Head of caudate nucleus (tissue), 42 donors: ENCODE results near the gene CYREN.
"Not testable (repeated sequence)": the region's sequence is repeated elsewhere in the genome, so short reads cannot be mapped to it uniquely, and the experiment has no call there.

Experiments
- DNase-seq, 42 donors: peaks; one replicate each; pipeline versions ENCODE4 v3.0.0 to v3.0.0-alpha.2; 2020 to 2021; ENCODE audit warnings: mixed read lengths in 7 of 42
- intact Hi-C: fragments of 100-400 bp; cut with DNase I; formaldehyde crosslinking; loops from one replicate; pipeline ENCODE4 v1.15.0; 2022

Gene CYREN, protein sequence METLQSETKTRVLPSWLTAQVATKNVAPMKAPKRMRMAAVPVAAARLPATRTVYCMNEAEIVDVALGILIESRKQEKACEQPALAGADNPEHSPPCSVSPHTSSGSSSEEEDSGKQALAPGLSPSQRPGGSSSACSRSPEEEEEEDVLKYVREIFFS

DNA sequence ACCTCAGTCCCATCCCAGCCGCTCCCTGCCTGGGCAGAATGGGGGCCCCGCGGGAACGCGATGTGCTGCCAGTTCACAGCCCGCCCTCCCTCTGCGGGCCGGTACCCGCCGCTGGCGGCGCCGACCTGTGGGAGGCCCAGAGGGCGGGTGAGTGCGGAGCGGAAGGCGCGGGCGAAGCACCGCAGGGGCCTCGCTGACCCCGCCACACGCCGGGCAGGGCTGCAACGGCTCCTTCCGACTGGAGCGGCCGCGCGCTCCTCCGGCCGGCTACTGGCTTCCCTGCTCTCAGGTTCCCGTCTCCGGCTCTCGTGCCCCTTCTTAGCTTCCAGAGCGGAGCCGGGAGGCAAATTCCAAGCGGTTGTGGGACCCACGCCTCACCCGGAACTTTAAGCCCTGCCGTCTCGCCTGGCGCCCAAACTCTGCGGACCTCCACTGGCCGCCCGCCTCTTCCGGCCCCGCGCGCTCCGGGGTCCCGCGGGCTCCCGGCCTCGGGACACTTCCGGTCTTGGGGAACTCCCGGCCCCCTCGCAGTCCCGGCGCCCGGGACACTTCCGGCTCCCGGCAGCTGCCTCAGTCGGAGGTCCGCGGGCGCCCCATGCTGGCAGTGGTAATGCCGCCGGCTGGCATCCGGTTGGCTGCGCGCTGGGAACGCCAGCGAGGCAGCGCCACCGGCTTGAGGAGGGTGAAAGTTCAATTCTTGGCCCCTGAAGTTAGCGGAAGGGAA lies at the start of gene CYREN:
TSS of gene CYREN (minus strand) at position 434 of the 724 bp plus-strand sequence. CDS start 1,785 bp downstream, outside the sequence.
- intact Hi-C loops = loop anchor here (2.0 to 10.0 kb wide), 2 partner anchors 184 to 486 kb away; partner anchors contain the start of gene AGBL3
- DNase-seq = peak; percentile 85 to 98 (median 95)

DNA sequence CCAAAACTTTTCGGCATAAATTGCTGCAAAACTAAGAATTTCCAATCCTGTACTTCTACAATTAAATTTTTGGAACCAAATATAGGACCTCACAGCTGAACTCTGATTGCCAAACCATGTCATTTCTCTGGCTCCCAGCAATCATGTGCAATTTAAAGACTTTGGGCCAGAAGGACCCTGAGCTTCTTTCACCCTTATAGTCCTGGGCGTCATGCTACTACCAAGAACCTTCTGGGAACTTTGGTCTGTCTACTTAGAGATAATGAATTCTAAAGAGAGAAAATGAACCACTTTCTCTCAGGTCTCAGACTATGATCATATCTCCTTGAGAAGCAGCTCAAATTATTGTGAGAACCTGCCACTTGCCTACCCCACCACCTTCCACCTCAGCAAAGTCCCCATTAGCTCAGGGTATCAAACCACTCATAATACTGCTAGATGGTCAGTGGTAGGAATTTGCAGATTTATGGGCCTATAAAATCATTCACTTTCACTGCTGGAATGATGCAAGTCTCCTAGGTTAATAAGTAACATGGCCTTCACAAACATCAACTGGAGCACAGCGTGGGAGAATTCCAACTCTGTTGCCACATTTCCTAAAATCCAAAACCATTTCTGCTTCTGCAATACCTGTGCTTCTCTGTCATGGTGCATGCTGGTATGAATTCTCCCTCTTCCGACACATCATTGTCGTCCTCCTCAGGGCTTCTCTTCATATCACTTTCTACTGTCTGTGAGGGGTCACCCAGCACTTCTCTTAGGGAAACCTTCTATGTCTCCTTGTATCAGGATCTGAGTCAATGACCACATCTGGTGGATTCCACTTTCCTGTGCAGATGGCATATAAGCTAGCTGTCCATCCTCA lies 47.4 kb upstream of the CYREN start:
- intact Hi-C loops = no loop called here
- DNase-seq = no peak

DNA sequence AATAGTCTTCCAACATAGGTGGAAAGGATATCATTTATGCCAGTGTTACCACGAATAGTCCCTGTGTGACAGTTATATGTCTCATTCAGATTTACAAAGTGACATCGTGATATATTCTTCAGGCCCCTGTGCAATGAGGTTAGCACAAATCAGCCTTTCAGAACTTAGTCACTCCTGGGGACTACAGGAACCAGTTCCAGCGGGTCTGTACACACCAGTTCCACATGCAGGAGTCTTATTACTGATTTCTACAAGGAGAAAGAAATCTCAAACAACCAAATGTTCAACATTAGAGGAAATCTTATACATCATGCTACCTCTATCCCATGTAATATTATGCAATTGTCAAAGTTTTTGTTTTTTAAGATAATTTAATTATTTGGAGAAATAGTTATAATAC lies 45.2 kb upstream of the CYREN start:
- no peak for DNase-seq
- intact Hi-C loops = no loop called here

DNA sequence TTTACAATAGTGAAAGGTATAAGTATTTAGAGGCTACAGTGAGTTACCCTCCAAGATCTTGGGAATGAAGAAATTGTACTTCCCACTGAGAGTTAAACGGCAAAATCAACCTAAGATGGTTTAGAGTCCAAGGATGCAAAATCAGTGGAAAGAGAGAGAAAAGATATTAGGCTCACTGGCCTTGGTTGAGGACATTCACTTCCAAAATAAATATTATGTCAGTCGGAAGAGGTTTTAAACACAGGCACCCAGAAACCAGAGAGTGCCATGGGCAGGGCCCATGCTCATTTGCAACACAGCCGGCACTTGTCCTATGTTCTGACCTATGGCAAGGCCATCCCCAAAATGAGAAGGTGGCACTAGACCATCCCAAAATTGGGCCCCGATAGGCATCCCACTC lies 44.7 kb upstream of the CYREN start:
- intact Hi-C loops = no loop called here
- no peak for DNase-seq

DNA sequence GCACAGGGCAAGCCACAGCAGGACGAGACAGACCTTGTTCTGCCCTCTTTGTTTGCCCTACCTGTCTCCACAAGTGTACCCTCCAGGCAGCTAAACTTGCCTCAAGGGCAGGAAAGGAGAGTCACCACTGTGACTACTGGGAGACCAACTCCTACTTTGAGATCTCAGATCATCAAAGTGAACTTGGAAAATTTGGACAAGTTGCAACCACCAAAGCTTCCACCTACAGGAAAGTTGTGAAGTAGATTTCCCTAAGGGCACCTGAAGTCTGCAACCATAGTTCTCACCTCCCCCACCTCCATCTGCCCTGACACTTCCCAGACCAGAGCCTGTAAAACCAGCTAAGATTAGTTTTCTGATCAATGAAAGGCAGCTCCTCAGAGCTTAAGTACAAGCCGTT lies 43.3 kb upstream of the CYREN start:
- no peak for DNase-seq
- intact Hi-C loops = no loop called here

DNA sequence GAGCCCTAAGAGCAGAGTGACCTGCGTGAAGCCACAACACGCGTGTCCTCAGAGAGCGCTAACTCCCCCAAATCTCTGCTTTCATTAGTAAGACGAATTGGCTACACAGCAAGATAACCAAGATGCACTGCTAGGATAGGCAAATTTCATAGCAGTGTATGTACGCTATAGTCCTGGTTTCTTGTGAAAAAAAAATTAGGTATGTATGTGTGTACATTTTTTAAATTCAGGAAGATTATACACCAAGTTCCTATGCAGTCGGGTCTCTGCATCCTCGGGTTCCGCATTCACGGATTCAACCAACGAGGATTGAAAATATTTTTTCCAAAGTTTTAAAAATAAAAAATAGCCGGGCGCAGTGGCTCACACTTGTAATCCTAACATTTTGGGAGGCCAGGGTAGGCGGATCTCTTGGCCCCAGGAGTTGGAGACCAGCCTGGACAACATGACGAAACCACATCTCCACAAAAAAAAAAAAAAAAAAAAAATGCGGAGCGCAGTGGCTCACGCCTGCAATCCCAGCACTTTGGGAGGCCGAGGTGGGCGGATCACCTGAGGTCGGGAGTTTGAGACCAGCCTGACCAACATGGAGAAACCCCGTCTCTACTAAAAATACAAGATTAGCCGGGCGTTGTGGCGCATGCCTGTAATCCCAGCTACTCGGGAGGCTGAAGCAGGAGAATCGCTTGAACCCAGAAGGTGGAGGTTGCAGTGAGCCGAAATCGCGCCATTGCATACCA lies 41.6 kb upstream of the CYREN start:
- DNase-seq, intact Hi-C loops: not testable (repeated sequence)

DNA sequence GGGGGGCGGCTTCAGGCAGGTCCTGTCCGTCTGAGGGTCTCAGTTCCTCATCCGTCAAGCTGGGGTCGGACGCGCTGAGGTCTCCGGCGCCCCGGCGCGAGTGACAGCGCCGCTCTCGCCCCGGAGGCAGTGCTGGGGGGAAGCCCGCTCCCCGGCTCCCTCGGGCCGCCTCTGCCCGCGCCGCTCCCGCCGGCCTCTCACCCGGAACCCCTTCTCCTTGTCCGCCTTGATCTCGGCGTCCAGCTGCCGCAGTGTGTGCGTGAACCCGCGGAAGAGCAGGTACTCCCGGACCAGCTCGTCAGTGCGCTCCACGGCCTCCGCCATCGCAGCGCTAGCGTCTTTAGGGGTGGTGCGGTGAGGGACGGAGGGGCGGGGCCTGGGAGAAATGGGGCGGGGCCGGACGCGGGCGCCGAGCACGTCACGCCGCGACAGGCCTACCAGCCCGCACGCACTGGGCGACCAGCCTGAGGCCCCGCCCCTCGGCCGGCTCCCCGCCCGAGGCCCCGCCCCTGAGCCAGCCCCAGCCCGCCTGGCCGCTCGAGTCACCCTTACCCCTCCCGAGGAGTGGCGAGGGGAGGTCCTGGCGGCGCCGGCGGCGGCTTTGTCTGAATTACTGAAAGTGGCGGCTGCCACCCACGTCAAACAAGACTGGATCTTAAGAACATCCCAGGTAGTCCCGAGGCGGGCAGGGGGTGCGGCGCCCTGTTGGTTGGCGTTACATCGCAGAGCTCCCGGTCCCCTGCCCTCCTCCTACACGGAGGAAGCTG lies 40.9 kb upstream of the CYREN start, which contains the start of gene WDR91:
TSS of gene WDR91 (minus strand) at position 348 of the 767 bp plus-strand sequence. CDS start at position 324, 24 bp downstream.
- intact Hi-C loops = no loop called here

DNA sequence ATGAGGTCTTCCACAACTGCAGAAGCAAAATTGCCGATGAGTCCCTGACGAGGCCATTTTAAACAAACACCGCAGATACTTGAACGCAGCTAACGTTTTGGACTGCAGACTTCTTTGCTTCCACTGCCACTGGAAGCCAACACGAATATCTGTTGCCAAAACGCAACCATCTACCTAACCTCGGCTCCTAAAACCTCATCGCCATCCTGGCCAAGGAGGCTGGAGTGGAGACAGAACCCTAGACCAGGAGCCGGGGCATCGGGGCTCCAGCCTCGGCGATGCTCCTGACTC lies 40.3 kb upstream of the CYREN start:
- intact Hi-C loops = no loop called here
- DNase-seq = no peak

More for the DNA sequence above, 40.9 kb upstream of the CYREN start, which contains the start of gene WDR91:
- DNase-seq = peak; percentile 92 to 99 (median 97)

DNA sequence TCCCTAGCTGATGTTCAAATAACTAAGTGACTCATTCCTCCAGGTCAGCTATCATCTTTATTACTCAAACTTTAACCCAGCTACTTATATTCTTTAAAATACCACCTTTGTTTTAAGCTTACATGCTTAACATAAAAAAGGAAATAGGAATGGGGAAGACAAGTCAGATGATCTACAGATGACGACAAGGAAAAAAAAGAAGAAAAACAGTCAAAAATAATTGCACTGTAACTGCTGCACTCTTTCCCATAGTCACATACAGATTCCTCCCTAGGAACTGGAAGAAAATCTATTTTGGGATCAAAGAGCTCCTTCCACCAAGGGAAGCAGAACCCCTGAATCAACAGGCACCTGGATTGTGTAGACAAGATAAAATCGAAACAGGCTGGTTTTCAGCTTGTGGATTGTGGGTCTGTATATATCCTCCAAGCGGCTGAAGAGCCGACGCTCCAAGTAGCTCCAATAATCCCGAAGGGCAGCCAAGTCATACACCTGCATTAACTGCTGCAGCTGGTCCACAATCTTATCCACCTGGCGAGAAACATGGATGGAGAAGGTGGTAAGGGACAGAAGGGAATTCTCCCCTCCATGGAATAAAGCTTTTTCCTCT lies 38.8 kb upstream of the CYREN start:
- intact Hi-C loops = no loop called here
- no peak for DNase-seq

DNA sequence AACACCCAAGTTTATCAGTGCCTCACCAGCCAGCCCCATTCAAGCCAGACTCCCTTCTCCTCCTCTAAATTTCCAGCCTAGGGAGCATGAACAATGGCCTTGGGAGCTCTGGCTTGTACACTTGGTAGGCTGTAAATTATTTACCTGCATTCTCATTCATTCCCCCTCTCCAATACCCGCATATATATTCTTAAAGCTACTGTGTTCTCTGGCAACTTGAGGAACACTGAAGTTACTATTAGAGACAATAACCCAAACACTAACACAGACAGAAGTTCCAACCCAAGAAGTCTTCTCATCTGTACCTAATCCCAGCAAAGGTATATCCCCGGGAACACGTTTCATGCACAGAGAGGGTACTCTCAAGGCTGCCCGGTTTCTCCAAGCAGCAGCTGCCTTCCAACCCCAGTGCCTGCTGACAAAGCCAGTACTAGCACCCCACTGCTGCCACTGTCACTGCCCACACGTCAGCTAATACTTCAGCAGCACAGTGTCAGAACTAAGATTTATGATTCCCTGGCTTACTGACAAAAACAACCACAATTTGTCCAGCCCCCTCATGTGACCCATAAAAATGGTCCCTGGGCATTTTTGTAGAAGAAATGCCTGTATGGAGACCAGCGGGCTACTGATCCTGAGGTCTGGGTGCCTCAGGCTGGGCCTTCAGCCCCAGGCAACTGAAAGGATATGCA lies 37.7 kb upstream of the CYREN start:
- DNase-seq = peak in 2 of 42 donors; percentile 27 to 42
- intact Hi-C loops = no loop called here

DNA sequence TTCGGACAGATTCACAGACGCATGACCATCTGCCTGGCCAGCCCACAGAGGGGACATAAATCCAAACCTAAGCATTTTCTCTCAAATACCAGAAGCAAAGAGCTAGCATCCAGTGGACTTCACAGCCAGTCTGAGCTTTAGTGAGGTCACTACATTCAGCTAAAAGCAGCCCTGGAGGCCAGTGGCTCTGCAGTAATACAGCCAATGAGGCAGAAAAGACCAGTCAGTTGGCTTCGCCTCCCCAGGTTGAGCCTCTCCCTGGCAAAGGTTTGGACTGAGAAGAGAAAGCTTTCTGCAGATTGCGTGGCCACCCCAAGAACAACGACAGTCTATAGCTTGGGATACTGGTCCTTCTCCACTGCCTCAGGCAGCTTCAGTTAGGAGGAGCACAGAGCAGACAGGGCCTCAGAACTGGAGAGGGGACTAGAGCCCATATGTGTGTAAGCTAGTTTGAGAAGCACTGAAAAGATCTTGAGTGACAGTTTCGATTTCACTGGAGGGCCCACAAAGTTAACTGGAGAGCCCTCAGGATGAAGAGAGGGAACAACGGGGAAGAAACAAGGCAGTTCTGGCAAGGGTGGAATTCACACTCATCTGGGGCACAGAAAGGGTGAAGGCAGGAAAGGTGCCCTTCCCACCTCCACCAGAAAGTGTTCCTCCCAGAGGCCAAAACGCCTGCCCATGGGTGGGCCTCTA lies 37.0 kb upstream of the CYREN start:
- intact Hi-C loops = no loop called here
- no peak for DNase-seq

DNA sequence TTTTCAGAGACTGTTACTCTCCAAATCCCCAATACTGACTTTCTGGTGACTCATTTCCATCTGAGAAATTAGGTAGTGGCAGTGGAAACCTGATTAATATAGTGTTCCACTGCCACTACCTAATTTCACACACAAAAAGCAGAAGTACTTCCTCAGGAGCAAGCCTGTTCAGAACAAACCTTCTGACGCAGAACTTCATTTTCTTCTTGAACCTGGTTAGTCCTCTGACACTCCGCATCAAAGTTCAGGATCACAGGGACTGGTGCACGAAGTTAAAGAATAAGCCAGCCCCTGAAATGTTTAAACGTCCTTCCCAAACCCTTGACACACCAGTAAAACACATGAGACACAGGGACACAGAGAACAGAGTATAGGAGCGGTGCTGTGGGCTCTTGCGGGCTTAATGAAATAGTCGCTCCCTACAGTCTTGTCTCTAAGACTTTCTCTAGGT lies 36.5 kb upstream of the CYREN start:
- no peak for DNase-seq
- intact Hi-C loops = no loop called here

DNA sequence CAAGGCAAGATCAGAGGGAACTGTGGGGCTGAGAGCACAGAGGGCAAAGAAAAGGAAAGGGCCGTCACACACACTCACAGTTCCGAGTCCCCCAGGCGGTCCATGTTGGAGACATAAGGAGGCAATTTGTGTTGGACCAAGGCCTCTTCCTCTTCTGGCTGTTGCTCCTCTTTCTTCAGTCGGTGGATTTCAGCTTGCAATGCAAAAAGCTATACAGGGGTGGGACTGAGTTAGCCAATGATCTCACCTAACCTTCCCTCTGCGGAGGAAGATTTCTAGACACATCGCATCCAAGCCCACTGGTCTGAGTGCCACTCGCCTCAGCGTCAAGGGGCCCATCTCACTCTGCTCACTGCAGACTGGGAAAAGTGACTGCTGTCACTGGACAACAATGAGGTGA lies 35.3 kb upstream of the CYREN start:
- no peak for DNase-seq
- intact Hi-C loops = no loop called here

DNA sequence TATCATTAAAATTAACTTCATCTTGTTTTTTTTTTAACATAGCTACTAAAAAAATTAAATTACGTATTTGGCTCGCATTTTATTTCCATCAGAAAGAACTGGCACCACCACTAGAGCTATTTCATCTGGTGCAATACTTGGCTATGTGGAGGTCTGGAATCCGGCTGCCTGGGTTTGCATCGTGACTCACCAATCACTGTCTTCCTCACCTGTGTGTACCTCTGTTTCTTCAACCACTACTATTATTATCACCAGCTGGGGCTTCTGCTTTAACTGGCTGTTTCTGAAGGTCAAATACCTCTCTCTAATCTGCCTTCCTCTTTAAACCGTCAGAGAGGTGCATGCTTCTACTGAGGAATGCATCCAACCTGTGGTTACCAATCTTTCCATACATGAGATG lies 34.4 kb upstream of the CYREN start:
- no peak for DNase-seq
- intact Hi-C loops = no loop called here

DNA sequence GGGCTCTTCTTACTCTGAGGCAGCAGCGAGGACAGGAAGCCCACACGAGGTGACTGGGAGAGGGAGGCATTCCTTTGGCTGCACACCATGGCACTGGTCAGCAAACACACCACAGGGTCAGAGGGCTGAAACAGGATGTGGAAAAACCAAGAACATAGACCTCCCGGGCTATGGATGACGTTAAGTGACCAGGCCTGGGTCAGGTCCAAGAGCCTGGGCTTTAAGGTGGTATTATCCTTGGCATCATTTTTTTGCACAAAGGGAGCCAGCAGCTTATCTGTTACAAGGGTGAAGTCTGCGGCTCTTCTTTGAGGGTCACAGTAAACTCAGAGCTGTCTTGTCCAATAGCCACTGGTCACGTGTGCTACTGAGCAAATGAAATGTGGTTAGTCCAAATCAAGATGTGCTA lies 33.8 kb upstream of the CYREN start:
- DNase-seq = no peak
- intact Hi-C loops = no loop called here

DNA sequence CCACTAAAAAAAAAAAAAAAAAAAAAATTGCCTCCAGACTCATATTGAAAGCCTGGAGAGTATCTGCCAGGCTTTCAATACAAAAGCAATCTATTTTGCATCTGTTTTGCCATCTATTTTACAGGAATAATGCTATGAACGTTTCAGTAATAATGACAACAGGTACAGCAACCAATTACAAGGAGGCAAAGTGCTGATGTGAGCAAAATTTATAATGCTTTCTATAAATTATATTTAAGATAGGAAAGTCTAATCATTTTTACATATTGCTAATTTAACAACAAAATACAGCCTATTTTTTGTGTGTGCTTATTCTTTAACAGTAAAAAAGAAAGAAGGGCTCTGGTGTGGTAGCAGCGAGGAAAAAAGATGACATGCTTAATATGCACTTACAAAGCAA lies 30.8 kb upstream of the CYREN start:
- no peak for DNase-seq
- intact Hi-C loops = no loop called here

DNA sequence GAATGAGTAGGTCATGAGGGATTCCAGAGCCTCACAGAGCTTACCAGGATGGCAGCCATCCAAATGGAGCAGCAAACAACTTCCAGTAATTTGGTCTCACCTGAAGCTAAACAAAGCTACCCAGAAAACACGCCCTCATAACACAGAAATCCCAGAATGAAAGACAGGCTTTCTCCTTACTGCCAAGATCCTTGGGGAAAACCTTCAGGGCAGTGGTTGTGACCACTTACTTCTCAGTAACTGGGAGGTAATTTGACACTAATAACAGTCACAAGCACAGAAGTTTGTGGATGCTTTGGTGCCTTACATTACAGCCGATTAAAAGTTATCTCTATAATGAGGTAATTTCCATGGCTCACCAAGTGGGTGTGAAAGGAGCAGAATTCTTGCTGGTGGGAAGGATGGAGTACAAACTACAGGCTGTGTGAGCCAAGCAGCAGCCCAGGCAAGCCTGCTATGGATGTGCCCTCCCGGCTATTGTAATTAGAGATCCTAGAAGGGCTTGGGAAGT lies 30.4 kb upstream of the CYREN start:
- peak in 2 of 42 donors; percentile 18 to 33 for DNase-seq
- intact Hi-C loops = no loop called here
